NOMO-1 treated with dmso at 0.1 percent for 144 hours (cell line): ENCODE results near the gene C6orf118.

Experiments used
- DNase-seq: peaks from one replicate; lab custom pipeline; 2025; ENCODE audit not compliant: unreplicated experiment; lab: John Stamatoyannopoulos, UW

Gene C6orf118

DNA sequence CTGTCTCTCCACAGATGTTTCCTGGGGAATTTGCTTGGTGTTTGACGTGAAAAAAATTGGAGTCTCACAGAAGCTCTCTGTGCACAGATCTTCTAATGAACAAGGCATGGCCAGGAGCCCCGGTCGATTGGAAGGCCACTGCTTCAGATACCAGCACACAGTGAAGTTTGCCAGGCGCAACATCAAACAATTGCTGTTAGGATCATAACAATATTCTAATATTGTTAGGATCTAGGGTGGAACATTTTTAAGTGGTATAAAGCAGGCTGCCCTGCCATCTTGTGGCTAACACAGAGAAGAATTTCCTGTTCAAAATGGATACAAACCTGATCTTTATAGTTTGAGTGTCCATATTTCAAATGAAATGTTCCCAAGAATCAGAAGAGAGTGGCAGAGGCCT lies 64.1 kb downstream of the C6orf118 start:
- no peak for DNase-seq

DNA sequence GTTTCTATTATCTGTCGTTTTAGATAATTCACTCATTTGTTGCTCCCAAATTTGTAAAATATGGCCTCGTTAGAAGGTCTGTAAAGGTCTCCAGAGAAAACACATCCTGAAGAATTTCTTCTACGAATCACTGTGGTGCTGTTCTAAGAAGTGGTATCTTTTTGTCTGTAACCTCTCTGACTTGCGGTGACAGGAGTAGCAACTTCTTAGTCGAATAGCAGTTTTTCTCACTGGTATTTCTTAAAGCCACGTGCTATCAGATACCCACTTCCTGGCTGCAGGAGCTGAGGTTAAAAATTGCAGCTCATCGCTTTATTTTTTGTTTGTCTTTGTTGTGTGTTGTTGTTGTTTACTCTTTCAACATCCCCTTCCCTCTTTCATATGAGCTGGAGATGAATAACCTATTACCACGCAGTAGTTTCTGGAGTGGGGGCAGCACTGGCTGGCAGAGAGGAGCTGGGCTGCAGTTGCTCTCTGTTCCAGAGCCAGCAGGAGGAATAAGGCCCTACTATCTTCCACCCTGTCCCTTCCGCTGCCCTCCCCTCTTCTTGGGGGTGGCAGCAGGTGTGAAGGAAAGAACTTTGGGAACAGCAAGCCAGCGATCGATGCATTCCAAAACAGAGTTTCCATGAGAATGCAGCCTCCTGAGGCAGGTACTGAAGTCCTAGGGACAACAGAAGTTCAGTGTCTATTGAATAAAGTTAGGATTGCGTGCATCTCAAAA lies 64.7 kb downstream of the C6orf118 start:
- no peak for DNase-seq

DNA sequence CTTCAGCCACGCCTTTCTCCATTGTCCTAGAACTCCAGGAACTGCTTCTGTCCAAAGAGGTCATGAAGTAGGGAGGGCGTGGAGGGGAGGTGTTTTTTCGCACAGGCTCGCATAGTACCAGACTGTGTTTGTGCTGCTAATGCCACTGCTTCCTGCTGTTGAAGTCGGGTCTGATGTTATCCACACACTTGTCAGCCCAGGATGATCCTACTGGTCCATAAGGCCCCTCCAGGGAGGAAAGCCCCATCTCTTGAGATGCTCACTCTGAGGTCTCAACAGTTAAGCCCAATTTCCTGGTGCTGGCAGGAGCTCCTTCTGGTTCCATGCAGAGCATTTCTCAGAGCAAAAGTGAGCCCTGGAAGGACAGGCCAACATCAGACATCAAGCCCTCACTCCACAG lies 65.6 kb downstream of the C6orf118 start:
- no peak for DNase-seq

DNA sequence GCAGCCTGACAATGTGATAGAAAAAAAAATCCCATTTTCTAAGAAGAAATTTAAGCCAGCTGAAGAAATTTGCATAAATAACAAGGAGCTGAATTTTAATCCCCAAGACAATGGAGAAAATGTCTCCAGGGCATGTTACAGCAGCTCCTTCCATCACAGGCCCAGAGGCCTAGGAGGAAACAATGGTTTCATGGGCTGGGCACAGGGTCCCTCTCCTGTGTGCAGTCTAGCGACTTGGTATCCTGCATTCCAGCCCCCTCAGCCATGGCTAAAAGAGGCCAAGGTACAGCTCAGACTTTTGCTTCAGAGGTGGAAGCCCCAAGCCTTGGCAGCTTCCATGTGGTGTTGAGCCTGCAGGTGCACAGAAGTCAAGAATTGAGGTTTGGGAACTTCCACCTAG lies 73.1 kb downstream of the C6orf118 start:
- no peak for DNase-seq

DNA sequence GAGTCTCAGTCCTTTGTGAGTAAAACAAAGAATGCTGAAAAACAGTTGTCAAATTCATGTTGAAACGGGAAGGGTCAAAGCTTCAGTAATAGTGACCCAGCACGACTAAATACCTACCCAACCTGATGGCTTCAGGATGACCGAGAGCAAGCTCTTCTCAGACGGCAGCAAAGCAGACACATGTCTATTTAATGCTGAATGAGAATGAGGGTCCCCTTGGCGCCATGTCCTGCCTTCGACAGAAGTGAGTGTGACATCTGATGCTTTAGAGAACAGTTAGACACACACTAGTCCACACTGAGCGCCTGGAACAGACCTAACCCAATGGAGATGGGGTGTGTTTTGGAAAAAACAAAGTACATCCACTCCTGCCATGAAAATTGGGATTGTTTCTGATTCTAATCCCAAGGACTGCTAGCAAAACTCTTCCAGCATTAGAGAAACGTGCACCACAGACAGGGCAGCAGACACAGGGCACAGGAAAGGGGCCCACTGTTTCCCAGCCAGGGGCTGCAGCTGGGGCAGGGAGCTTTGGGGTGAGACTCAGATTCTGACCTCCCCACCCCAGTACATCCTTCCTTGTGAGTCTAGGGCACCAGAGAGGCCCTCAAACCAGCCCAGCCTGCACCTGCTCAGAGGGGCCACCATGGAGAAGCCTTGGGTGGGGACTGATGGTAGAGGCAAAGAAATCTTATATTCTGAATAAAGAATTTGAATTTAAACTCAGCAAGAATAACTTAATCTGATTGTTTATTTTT lies 76.5 kb downstream of the C6orf118 start:
- DNase-seq, result no peak

DNA sequence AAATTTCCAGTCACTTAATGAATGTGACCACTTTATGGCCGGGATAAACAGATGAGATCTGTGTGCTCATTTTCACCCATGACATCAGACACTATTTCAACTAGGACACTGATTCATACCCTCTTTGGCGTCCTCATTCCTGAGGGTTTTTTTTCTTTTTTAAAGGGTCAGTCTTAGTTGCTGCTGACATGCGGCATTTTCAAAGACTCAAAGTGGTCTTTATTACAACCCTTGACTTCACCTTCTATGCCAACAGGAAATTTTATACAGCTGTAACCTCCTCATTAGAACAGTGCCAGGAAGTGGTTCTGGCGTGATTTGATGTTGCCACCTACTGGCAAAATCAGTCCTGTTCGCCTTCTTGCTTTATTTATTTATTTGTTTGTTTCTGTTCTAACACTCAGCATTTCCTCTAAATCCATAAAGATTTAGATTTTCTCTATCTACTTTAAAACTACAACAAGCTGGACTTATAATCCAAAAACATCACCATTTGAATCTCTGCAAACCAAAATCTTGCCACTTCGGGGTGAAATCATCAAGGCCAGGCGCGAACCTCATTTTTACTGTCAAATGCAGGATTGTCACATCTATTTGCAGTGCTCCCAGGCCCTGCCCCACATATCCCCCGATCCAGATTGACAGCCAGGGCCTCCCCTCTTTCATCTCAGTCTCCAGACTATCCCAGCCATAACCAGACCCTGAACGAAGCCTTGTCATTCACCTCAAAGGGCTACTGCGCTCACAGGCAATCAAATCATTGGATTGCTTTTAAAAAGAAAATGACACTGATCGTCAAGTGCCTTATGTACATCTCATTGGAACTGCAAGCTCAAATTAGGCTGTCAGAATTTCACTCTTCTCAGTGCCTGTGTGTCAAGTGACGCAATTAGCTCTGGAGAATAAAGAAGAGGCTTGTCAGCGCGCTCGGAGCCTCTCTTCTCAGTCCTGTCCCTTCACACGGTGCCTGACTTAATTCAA lies 77.5 kb downstream of the C6orf118 start:
- no peak for DNase-seq

DNA sequence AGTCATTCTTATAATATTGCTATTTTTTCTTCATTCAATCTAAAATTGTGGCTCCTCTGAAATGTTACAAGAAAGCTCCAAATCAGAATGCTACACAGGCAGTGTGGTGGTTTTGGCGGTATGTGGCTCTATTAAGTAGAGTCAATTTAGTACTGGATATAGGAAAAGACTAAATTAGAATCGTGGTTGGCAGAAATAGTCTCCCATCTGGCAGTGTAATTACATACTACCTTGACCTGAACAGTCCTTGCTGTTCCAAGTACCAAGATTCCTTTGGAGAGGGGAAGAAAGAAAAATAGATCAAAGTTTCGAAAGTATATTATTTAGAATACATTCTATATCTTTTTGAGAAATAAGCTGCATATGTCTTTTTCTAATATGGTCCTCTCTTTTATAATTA lies 78.2 kb downstream of the C6orf118 start:
- DNase-seq, result no peak
